IMR-90 (cell line): Measurements from ENCODE around the gene RBL2.
"Not testable (repeated sequence)": the region's sequence is repeated elsewhere in the genome, so short reads cannot be mapped to it uniquely, and the experiment has no call there.

Experiments
- BHLHE40 ChIP-seq: fragments of 150-350 bp; IDR thresholded peaks from 2 replicates; pipeline ENCODE4 v1.6.1; 2016; ENCODE audit warnings: mild to moderate bottlenecking, low read depth, low read length
- MXI1 ChIP-seq: IDR thresholded peaks from 2 replicates; pipeline ENCODE4 v1.6.1; 2012; ENCODE audit warnings: low read depth, mild to moderate bottlenecking, low read length, moderate library complexity, borderline replicate concordance
- POLR2A ChIP-seq: IDR thresholded peaks from 2 replicates; pipeline ENCODE4 v1.6.1; 2012; ENCODE audit warnings: mild to moderate bottlenecking, low read depth, low read length
- RFX5 ChIP-seq: IDR thresholded peaks from 2 replicates; pipeline ENCODE4 v1.8.0; 2012; ENCODE audit warnings: low read depth, mild to moderate bottlenecking, low read length, moderate library complexity
- SMC3 ChIP-seq: fragments of 150-350 bp; IDR thresholded peaks from 2 replicates; pipeline ENCODE4 v1.6.1; 2016; ENCODE audit warnings: low read depth, mild to moderate bottlenecking, antibody characterized with exemption, low read length, moderate library complexity
- TF ChIP-seq, protein P1 (sequence below): conservative IDR thresholded peaks from 2 replicates; pipeline ENCODE4 v1.5.1; 2012; ENCODE audit warnings: mild to moderate bottlenecking, low read depth, low read length, improper control_type of control experiment
- TF ChIP-seq, protein P2 (sequence below): fragments of 150-350 bp; IDR thresholded peaks from 2 replicates; pipeline ENCODE4 v1.6.1; 2017; ENCODE audit warnings: mild to moderate bottlenecking, antibody characterized with exemption, low read length, low read depth

DNA sequence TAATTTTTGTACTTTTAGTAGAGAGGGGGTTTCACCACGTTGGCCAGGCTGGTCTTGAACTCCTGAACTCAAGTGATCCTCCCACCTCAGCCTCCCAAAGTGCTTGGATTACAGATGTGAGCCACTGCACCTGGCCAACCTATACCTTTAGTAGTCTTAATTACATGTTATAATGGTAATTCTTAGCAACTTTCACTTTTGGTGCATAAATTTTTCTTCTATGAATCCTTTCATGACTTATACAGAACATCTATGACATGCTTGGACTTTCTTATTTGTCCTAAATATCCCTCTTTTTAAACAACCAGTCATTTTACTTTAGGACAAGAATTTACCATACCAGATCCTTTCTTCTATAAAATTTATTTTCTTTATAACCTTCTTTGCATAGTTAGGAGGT lies 10.3 kb upstream of the RBL2 start:
- TF ChIP-seq, protein P1, sequence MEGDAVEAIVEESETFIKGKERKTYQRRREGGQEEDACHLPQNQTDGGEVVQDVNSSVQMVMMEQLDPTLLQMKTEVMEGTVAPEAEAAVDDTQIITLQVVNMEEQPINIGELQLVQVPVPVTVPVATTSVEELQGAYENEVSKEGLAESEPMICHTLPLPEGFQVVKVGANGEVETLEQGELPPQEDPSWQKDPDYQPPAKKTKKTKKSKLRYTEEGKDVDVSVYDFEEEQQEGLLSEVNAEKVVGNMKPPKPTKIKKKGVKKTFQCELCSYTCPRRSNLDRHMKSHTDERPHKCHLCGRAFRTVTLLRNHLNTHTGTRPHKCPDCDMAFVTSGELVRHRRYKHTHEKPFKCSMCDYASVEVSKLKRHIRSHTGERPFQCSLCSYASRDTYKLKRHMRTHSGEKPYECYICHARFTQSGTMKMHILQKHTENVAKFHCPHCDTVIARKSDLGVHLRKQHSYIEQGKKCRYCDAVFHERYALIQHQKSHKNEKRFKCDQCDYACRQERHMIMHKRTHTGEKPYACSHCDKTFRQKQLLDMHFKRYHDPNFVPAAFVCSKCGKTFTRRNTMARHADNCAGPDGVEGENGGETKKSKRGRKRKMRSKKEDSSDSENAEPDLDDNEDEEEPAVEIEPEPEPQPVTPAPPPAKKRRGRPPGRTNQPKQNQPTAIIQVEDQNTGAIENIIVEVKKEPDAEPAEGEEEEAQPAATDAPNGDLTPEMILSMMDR: not testable (repeated sequence)
- not testable (repeated sequence) for TF ChIP-seq MXI1, RFX5, BHLHE40, SMC3, POLR2A
- TF ChIP-seq, protein P2, sequence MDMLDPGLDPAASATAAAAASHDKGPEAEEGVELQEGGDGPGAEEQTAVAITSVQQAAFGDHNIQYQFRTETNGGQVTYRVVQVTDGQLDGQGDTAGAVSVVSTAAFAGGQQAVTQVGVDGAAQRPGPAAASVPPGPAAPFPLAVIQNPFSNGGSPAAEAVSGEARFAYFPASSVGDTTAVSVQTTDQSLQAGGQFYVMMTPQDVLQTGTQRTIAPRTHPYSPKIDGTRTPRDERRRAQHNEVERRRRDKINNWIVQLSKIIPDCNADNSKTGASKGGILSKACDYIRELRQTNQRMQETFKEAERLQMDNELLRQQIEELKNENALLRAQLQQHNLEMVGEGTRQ: not testable (repeated sequence)
